Measurements from ENCODE around the gene EBF4.

EBF4 gene

GRCh38 chr20:2692886-2693285 lies 306 bp downstream of the EBF4 start:
- Histone ChIP-seq H2AFZ (ENCODE audit: insufficient read depth, low read length, poor library complexity) (no peak overlapping the region), H2BK5ac (ENCODE audit: low read depth, low read length, poor library complexity) (no peak overlapping the region), H4K12ac (ENCODE audit: low read depth, low read length) (no peak overlapping the region), H3K23ac (ENCODE audit: low read length) (no peak overlapping the region), H3K9me3 (ENCODE audit: insufficient read depth, low read depth, low read length) (peaks cover 9% of the 10 kb centered on the region), H3K18ac (ENCODE audit: low read length) (no peak overlapping the region), H3K36me3 (ENCODE audit: control insufficient read depth in 1 of 2, insufficient read depth in 2 of 2, low read length in 2 of 2) (no peaks in the 10 kb centered on the region), H3K79me2 (ENCODE audit: control insufficient read depth, insufficient read depth, low read length, poor library complexity) (no peaks in the 10 kb centered on the region), H2AK5ac (ENCODE audit: low read length) (no peak overlapping the region), H3K4me2 (ENCODE audit: low read length) (peak overlapping the region; percentile 50), H3K9ac (ENCODE audit: low read length) (no peak overlapping the region), H3K79me1 (ENCODE audit: low read length) (no peaks in the 10 kb centered on the region), H3K4me1 (ENCODE audit: control insufficient read depth in 1 of 2, insufficient read depth in 2 of 2, low read length in 2 of 2) (peaks cover 7 to 10% of the 10 kb centered on the region in 2 experiments), H2BK120ac (ENCODE audit: insufficient read depth, low read length, poor library complexity) (no peak overlapping the region), H4K91ac (ENCODE audit: low read depth, low read length) (no peak overlapping the region), H3K27ac (ENCODE audit: low read depth, low read length) (no peak overlapping the region), H3K14ac (ENCODE audit: low read length) (no peak overlapping the region), H4K8ac (ENCODE audit: low read depth, low read length) (no peak overlapping the region), H3K27me3 (ENCODE audit: insufficient read depth, low read length) (peaks cover 66% of the 10 kb centered on the region), H2BK12ac (ENCODE audit: low read length) (no peak overlapping the region), H3K4ac (ENCODE audit: low read depth, low read length) (no peak overlapping the region), H3K4me3 (ENCODE audit: low read depth, low read length) (peak overlapping the region; percentile 12)
- no CpG with 5 or more reads among the region's 64 CpGs for WGBS (ENCODE audit: extremely low coverage, insufficient coverage, insufficient read length)
- DNase-seq = peak in 1 of 2 donors; percentile 16

- H3K36me3 ChIP-seq (ENCODE audit: control insufficient read depth in 1 of 2, insufficient read depth in 2 of 2, low read length in 2 of 2) = no peaks in the 10 kb centered on the region
- H3K23ac ChIP-seq (ENCODE audit: low read length) = no peak overlapping the region
- H3K9me3 ChIP-seq (ENCODE audit: insufficient read depth, low read depth, low read length) = peaks cover 9% of the 10 kb centered on the region
- H3K4me1 ChIP-seq (ENCODE audit: control insufficient read depth in 1 of 2, insufficient read depth in 2 of 2, low read length in 2 of 2) = peaks cover 7 to 10% of the 10 kb centered on the region in 2 experiments
- H3K79me2 ChIP-seq (ENCODE audit: control insufficient read depth, insufficient read depth, low read length, poor library complexity) = no peaks in the 10 kb centered on the region
- H3K27ac ChIP-seq (ENCODE audit: low read depth, low read length) = no peak overlapping the region
- WGBS (ENCODE audit: extremely low coverage, insufficient coverage, insufficient read length) = no CpG with 5 or more reads among the region's 89 CpGs
- no peaks in the 10 kb centered on the region for H3K79me1 ChIP-seq (ENCODE audit: low read length)
- no peak overlapping the region for H2AFZ ChIP-seq (ENCODE audit: insufficient read depth, low read length, poor library complexity)
- peaks cover 60% of the 10 kb centered on the region for H3K27me3 ChIP-seq (ENCODE audit: insufficient read depth, low read length)
- H2BK12ac ChIP-seq (ENCODE audit: low read length) = no peak overlapping the region
- no peak overlapping the region for H3K9ac ChIP-seq (ENCODE audit: low read length)
- no peak overlapping the region for H4K91ac ChIP-seq (ENCODE audit: low read depth, low read length)
- DNase-seq = peak; percentile 5 to 39
- no peak overlapping the region for H3K4ac ChIP-seq (ENCODE audit: low read depth, low read length)
- no peak overlapping the region for H3K18ac ChIP-seq (ENCODE audit: low read length)
- peak overlapping the region; percentile 12 for H3K4me3 ChIP-seq (ENCODE audit: low read depth, low read length)
- H2BK5ac ChIP-seq (ENCODE audit: low read depth, low read length, poor library complexity) = no peak overlapping the region
- H4K12ac ChIP-seq (ENCODE audit: low read depth, low read length) = no peak overlapping the region
- no peak overlapping the region for H4K8ac ChIP-seq (ENCODE audit: low read depth, low read length)
- no peak overlapping the region for H2BK120ac ChIP-seq (ENCODE audit: insufficient read depth, low read length, poor library complexity)
- H3K4me2 ChIP-seq (ENCODE audit: low read length) = peak overlapping the region; percentile 32
- H2AK5ac ChIP-seq (ENCODE audit: low read length) = no peak overlapping the region
- H3K14ac ChIP-seq (ENCODE audit: low read length) = no peak overlapping the region
These were observed 867 bp downstream of the EBF4 start for GRCh38 chr20:2693286-2694007.

- Histone ChIP-seq H2AFZ (ENCODE audit: insufficient read depth, low read length, poor library complexity) (no peak overlapping the region), H3K14ac (ENCODE audit: low read length) (no peak overlapping the region), H2BK5ac (ENCODE audit: low read depth, low read length, poor library complexity) (no peak overlapping the region), H3K4me1 (ENCODE audit: control insufficient read depth in 1 of 2, insufficient read depth in 2 of 2, low read length in 2 of 2) (peaks cover 7 to 10% of the 10 kb centered on the region in 2 experiments), H2AK5ac (ENCODE audit: low read length) (no peak overlapping the region), H3K23ac (ENCODE audit: low read length) (no peak overlapping the region), H3K18ac (ENCODE audit: low read length) (no peak overlapping the region), H4K12ac (ENCODE audit: low read depth, low read length) (no peak overlapping the region), H3K27ac (ENCODE audit: low read depth, low read length) (no peak overlapping the region), H3K9me3 (ENCODE audit: insufficient read depth, low read depth, low read length) (peaks cover 9% of the 10 kb centered on the region), H3K4me3 (ENCODE audit: low read depth, low read length) (no peak overlapping the region), H4K8ac (ENCODE audit: low read depth, low read length) (no peak overlapping the region), H4K91ac (ENCODE audit: low read depth, low read length) (no peak overlapping the region), H2BK120ac (ENCODE audit: insufficient read depth, low read length, poor library complexity) (no peak overlapping the region), H2BK12ac (ENCODE audit: low read length) (no peak overlapping the region), H3K79me2 (ENCODE audit: control insufficient read depth, insufficient read depth, low read length, poor library complexity) (no peaks in the 10 kb centered on the region), H3K36me3 (ENCODE audit: control insufficient read depth in 1 of 2, insufficient read depth in 2 of 2, low read length in 2 of 2) (no peaks in the 10 kb centered on the region), H3K79me1 (ENCODE audit: low read length) (no peaks in the 10 kb centered on the region), H3K9ac (ENCODE audit: low read length) (no peak overlapping the region), H3K4ac (ENCODE audit: low read depth, low read length) (no peak overlapping the region), H3K27me3 (ENCODE audit: insufficient read depth, low read length) (peaks cover 59% of the 10 kb centered on the region), H3K4me2 (ENCODE audit: low read length) (peak overlapping the region; percentile 20)
- DNase-seq = no peak
- WGBS (ENCODE audit: extremely low coverage, insufficient coverage, insufficient read length) = no CpG with 5 or more reads among the region's 23 CpGs
These were observed 1.5 kb downstream of the EBF4 start for GRCh38 chr20:2694008-2694471.

- no peak overlapping the region for H4K91ac ChIP-seq (ENCODE audit: low read depth, low read length)
- H3K27me3 ChIP-seq (ENCODE audit: insufficient read depth, low read length) = peaks cover 55% of the 10 kb centered on the region
- DNase-seq = no peak
- H3K4me2 ChIP-seq (ENCODE audit: low read length) = no peak overlapping the region
- no peaks in the 10 kb centered on the region for H3K79me2 ChIP-seq (ENCODE audit: control insufficient read depth, insufficient read depth, low read length, poor library complexity)
- H3K4me3 ChIP-seq (ENCODE audit: low read depth, low read length) = no peak overlapping the region
- H4K12ac ChIP-seq (ENCODE audit: low read depth, low read length) = no peak overlapping the region
- no peak overlapping the region for H3K4ac ChIP-seq (ENCODE audit: low read depth, low read length)
- H3K9me3 ChIP-seq (ENCODE audit: insufficient read depth, low read depth, low read length) = peaks cover 9% of the 10 kb centered on the region
- no peak overlapping the region for H3K9ac ChIP-seq (ENCODE audit: low read length)
- no peaks in the 10 kb centered on the region for H3K36me3 ChIP-seq (ENCODE audit: control insufficient read depth in 1 of 2, insufficient read depth in 2 of 2, low read length in 2 of 2)
- no peak overlapping the region for H2AK5ac ChIP-seq (ENCODE audit: low read length)
- no peak overlapping the region for H3K14ac ChIP-seq (ENCODE audit: low read length)
- no peak overlapping the region for H3K18ac ChIP-seq (ENCODE audit: low read length)
- no peak overlapping the region for H2BK120ac ChIP-seq (ENCODE audit: insufficient read depth, low read length, poor library complexity)
- H2BK12ac ChIP-seq (ENCODE audit: low read length) = no peak overlapping the region
- peaks cover 7 to 10% of the 10 kb centered on the region in 2 experiments for H3K4me1 ChIP-seq (ENCODE audit: control insufficient read depth in 1 of 2, insufficient read depth in 2 of 2, low read length in 2 of 2)
- no peak overlapping the region for H3K27ac ChIP-seq (ENCODE audit: low read depth, low read length)
- no peak overlapping the region for H2AFZ ChIP-seq (ENCODE audit: insufficient read depth, low read length, poor library complexity)
- no peak overlapping the region for H4K8ac ChIP-seq (ENCODE audit: low read depth, low read length)
- no peak overlapping the region for H2BK5ac ChIP-seq (ENCODE audit: low read depth, low read length, poor library complexity)
- no peaks in the 10 kb centered on the region for H3K79me1 ChIP-seq (ENCODE audit: low read length)
- no peak overlapping the region for H3K23ac ChIP-seq (ENCODE audit: low read length)
- WGBS (ENCODE audit: extremely low coverage, insufficient coverage, insufficient read length) = no CpG with 5 or more reads among the region's 13 CpGs
These were observed 1.9 kb downstream of the EBF4 start for GRCh38 chr20:2694519-2694918.

Data from trophoblast cell (in vitro differentiated cells and primary cell).